Kasumi-1 (cell line): ENCODE results near the gene ARHGAP42.
A peak's percentile ranks its signal among the peaks of the same experiment; 100 is the strongest.

ENCODE experiments used
- DNase-seq, 2 experiments: peaks; one replicate each; lab custom pipeline; 2025; lab: John Stamatoyannopoulos, UW

Gene ARHGAP42

DNA sequence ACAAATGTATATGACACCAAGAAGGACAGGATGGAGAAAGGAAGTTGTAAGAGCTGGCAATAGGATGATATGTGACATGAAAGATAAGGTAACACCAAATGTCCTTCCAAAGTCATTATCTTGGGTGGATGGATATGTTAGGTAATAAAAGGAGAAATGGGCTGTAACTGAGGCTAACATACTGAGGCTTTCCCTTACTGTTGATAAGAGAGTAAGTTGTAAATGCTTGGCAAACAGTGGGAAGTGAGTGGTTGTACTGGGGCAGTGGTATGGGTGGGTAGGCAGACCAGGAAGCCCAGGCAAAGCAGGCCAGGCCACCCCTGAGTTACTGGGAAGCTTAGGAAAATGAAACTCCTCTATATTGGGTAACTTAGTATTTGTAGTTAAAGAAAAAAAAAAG lies 73.7 kb downstream of the ARHGAP42 start:
- DNase-seq: peak in 1 of 2 experiments; percentile 3

- no peak for DNase-seq
Measured at GRCh38 chr11:100761841-100762240, 74.8 kb downstream of the ARHGAP42 start.

DNA sequence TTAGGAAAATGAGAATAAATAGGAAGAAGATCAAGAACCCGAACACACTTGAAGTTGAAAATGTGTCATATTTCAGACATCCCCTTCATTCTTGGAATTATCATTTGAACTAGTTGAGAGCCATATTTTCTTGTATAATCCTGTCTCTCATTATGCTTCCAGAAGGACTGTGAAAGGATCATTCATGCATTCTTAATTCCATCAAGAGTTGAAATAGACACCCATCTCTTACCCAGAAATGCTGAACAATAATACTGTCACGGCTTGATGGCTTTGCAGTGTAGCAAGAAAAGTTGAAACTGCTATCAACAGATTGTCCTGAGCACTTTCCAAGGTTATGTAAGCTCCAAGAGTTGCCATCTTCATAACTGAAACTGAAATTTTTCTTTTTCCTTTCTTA lies 79.7 kb downstream of the ARHGAP42 start:
- no peak for DNase-seq

GRCh38 chr11:100769165-100769564 lies 82.1 kb downstream of the ARHGAP42 start:
- DNase-seq: no peak

DNA sequence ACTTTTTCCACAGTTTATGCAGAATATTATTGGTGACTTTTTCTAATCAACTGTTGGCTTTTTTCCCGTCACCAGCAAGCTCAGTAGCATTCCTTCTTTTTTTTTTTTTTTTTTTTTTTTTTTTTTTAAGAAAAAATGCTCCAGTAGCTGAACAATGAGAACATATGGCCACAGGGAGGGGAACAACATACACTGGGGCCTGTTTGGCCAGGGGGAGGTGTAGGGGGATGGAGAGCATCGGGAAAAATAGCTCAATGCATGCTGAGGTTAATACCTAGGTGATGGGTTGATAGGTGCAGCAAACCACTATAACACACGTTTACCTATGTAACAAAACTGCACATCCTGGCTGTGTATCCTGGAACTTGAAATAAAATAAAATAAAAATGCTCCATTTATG lies 82.5 kb downstream of the ARHGAP42 start:
- no peak for DNase-seq

- DNase-seq: no peak
Measured at GRCh38 chr11:100774132-100774531, 87.0 kb downstream of the ARHGAP42 start.

DNA sequence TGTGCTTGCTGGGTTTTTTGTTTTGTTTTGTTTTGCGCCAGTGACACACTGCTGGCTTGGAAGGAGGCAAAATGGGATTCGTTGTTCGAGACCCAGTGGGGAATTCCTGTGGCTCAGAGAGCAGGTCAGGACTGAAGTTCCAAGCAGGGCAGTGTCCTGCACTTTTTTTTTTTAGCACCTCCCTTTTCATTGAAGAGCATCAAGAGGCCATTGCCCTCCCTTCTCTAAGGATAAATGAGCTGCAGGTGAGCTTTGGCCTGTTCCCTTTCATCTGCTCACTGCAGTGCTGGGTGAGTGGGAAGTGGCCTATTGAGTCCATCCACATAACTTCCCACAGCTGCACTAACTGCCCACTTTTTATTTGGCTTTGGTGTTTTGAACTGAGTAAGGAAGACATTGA lies 87.8 kb downstream of the ARHGAP42 start:
- no peak for DNase-seq

DNA sequence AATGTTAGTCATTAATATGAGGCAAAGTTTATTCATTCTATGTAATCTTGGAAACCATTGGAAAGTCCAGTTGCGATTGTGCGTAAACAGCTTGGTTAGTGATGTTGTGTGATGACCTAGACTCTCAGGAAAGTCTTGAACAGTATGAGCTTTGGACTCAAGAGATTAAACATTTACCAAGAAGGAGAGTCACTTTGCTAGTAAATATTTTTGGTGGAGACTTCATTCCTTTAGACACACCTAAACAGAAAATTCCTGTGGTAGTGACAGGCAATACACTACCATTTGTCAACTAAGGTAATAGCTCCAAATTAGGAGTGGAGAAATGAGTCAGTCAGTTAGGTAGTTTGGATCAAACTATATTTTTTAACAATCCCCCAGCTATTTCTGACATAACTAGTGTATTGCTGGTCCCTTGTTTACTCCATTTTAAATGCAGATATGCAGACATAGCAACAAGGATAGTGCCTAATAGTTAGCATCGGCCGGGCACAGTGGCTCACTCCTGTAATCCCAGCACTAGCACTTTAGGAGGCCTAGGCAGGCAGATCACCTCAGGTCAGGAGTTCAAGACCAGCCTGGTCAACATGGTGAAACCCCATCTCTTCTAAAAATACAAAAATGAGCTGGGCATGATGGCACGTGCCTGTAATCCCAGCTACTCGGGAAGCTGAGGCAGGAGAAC lies 89.3 kb downstream of the ARHGAP42 start:
- DNase-seq: no peak

- no peak for DNase-seq
Measured at GRCh38 chr11:100777103-100777502, 90.0 kb downstream of the ARHGAP42 start.

DNA sequence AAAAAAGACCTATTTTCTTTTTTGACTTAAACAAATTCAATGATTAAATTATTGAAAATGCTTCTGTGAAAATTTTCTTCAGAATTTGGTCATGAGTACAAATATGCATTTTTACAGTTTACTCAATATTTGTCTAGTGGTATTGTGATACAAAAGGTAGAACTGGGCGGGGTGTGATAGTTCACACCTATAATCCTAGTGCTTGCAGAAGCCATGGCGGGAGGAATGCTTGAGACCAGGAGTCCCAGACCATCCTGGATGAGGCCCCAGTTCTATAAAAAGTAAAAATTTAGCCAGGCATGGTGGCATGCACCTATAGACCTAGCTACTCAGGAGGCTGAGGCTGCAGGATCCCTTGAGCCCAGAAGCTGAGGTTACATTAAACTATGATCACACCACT lies 90.6 kb downstream of the ARHGAP42 start:
- no peak for DNase-seq

DNA sequence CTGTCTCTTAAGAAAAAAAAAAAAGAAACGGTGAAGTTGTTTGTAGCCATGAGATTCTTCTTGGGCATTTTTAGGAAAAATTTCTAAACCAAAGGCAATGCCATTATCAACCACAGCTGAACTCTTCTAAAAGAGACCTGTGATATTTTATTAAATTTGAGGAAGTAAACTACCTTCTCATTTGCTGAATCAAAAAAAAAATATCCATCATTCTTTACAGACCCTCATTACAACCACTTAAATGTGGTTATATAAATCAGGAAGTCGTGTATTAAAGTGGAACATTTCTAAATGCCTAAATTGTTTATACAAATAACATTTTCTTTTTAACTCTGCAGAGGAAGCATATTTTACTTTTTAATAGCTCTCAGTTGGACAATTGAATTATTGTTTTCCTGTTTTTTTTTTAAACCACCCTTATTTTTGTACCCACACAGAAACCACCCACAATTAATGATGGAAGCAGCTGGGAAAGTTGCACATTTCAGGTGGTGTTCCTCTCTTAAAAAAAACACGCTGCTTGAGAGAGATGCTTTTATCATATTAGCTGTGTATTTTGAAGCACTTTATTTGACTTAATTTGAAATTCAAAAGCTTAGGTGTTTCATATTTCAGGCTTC lies 91.2 kb downstream of the ARHGAP42 start:
- no peak for DNase-seq

- no peak for DNase-seq
Measured at GRCh38 chr11:100780470-100780869, 93.4 kb downstream of the ARHGAP42 start.

- DNase-seq: no peak
Measured at GRCh38 chr11:100785148-100785983, 98.3 kb downstream of the ARHGAP42 start.

DNA sequence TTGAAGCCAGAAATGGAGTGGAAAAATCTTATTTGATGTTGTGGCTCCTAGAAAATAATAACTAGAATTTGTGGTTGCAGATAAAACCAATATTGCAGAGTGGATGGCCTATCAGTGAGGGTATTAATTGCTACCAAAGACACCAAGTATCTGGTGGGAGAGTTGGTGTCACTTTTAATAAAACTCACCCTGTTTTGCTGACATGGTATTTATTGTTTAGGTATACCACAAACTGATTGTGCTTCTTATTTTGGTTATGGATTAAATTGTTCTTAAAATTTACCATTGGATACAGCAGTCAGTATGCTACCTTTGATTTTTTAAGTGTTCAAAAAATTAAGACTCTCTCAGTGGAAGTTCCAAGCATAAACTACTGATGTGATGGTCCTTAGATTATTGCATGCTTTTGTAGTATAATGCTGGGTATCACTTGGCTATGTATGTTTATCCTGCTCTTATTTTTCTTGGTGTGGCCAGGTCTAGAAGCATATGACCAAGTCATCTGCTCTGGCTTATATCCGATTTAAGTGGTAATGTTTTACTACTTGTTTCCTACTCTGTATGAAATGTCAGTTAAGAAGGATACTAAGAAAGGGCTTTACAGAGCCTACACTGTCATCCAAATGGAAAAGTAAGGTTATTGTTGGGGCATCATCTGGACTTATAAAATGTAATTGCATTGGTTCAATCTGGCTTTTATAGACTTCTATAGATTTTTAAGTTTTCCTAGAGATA lies 101.6 kb downstream of the ARHGAP42 start:
- no peak for DNase-seq

DNA sequence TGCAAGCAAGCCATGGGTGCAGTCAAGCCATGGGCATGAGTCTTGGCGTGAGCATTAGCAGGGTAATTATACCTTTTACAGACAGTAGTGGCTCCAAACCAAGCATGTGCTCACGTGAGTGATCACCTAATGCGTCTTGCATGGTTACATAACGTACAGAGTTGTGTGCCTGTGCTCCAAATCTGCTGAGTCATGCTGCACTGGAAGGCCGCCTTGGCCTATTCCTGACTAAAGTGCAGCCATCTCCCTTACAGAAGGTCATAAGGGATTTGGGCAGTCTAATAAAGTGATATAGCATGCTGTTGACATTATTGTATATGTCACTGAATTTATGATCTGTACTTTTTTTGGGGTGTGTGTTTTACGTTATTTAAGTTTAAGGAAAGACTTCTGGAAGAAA lies 102.4 kb downstream of the ARHGAP42 start:
- DNase-seq: no peak

GRCh38 chr11:100790073-100790472 lies 103.0 kb downstream of the ARHGAP42 start:
- DNase-seq: no peak

DNA sequence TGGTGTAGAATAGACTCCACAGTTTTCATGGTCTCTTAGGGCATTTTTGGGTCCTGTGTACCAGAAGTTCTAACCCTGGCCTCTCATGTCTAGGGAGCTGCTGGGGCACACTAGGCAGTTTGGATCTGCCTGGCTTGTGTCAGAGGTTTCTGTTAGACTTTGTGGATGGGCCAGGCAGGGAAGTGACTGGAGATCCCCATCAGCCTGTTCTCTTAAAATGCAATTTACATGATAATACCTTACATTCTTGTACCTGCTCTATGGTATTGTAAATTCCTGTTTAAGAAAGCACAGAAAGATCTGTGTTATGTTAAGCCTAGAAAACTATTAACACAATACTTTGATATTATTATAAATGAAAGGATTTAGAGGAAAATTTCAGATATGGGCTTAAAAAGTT lies 104.0 kb downstream of the ARHGAP42 start:
- no peak for DNase-seq

DNA sequence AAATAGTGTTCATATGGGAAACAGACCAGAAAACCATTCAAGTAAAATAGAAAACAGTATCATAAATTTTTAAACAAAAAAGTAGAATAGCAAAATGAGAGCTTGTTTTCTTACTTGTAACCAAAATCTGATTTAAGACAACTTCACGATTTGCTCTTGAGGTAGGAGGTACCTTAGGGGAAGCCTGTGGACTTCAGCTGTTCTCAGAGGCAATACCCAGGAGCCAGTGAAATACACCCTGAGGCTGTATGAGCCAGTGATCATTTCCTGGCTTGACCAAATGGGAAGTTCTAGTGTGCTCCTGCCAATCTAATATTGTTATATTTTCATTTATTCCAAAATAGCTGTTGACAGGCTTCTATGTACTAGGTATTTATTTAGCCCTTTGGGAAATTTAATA lies 104.8 kb downstream of the ARHGAP42 start:
- DNase-seq: no peak

GRCh38 chr11:100793525-100793924 lies 106.4 kb downstream of the ARHGAP42 start:
- DNase-seq: no peak

DNA sequence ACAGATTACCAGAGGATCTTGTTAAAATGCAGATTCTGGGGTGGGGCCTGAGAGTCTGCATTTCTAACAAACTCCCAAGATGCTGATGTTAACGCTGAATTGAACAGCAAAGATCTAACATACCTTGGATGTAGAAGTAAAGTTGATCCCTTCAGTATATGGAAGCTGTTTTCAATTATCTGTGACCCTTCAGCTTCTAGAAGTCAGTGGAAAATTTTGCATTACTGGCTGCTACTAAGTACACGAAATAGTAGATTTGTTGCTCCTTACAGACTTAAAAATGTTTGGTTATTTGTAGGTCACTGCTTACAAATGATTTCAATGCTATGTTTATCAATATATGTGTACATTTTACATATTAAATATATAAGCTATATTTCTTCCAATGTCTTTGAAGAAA lies 107.4 kb downstream of the ARHGAP42 start:
- DNase-seq: no peak

- DNase-seq: no peak
Measured at GRCh38 chr11:100799445-100799844, 112.4 kb downstream of the ARHGAP42 start.

GRCh38 chr11:100800202-100800601 lies 113.1 kb downstream of the ARHGAP42 start:
- DNase-seq: no peak
